GM12878 (cell line): ENCODE results near the gene ADCY1.

Source experiments
- ATF2 ChIP-seq: IDR thresholded peaks from 2 replicates; pipeline ENCODE4 v1.6.1; 2012; ENCODE audit warnings: low read length, inconsistent platforms
- ATF3 ChIP-seq: IDR thresholded peaks from 2 replicates; pipeline ENCODE4 v1.6.1; 2011; ENCODE audit warnings: low read depth, mild to moderate bottlenecking, low read length, moderate library complexity, borderline replicate concordance; ENCODE audit errors: extremely low read depth
- EP300 ChIP-seq, 2 experiments: fragments of 150-350 bp in 1 of 2; IDR thresholded peaks; 2 replicates each; pipeline ENCODE4 v1.6.1; 2011 to 2012; ENCODE audit warnings: low read depth in 2 of 2, low read length in 2 of 2, borderline replicate concordance in 1 of 2, improper control_type of control experiment in 1 of 2, inconsistent platforms in 1 of 2; ENCODE audit not compliant: control insufficient read depth in 1 of 2
- IKZF2 ChIP-seq, 2 experiments: fragments of 450-650 bp; IDR thresholded peaks; 2 replicates each; pipeline ENCODE4 v1.6.1; 2017; ENCODE audit warnings: mild to moderate bottlenecking in 2 of 2, moderate library complexity in 2 of 2
- MXI1 ChIP-seq: fragments of 150-350 bp; IDR thresholded peaks from 2 replicates; pipeline ENCODE4 v1.6.1; 2011; ENCODE audit warnings: low read depth, mild to moderate bottlenecking, inconsistent platforms, low read length, improper control_type of control experiment
- NFIC ChIP-seq: IDR thresholded peaks from 2 replicates; pipeline ENCODE4 v1.6.1; 2012; ENCODE audit warnings: low read depth, mild to moderate bottlenecking, inconsistent platforms, low read length, moderate library complexity
- POLR2AphosphoS5 ChIP-seq: IDR thresholded peaks from 2 replicates; pipeline ENCODE4 v1.6.1; 2011; ENCODE audit warnings: mild to moderate bottlenecking, low read length, inconsistent platforms
- SREBF2 ChIP-seq: IDR thresholded peaks from 2 replicates; pipeline ENCODE4 v1.6.1; 2012; ENCODE audit warnings: mild to moderate bottlenecking, low read length

DNA sequence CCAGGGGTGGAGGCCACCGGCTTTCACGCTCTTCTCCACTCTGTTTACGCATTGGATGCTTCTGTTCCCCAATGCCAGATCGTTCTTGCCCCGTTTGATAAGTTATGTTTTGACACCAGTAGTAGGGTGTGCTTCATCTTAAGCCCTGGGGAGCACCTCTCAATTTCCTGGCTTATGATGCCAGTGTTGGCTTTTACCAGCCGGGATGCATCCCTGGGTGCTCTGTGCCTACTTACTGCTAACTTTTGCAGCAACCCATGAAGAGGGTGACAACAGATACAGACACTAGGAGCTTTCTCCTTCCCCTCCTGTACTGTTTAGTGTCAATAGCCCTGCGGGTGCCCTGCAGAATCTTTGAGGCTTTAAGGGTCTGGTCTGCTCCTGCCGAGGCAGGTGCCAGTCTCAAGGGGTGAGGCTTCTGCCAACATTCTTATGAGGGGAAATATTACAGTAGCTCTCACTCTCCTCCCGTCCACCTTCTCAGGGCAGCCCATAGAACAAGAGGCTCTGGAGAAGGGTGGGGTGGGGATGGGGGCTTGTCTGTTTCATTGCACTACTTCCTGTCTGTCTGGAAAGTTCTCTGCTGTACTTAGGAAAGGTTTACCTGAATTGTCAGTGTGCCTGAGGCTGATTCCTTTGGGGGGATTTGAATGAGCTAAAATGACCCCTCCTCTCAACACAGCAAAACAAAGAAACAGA, 23.3 kb downstream of the ADCY1 start:
- TF ChIP-seq NFIC = no peak
- no peak for TF ChIP-seq IKZF2 (IDR thresholded peaks at IDR 0.05)
- no peak for TF ChIP-seq ATF2
- no peak for TF ChIP-seq SREBF2
- no peak for TF ChIP-seq POLR2AphosphoS5
- no peak for TF ChIP-seq MXI1
- TF ChIP-seq ATF3 = no peak
- no peak for TF ChIP-seq EP300 (IDR thresholded peaks at IDR 0.05; ENCODE audit: borderline replicate concordance in 1 of 2, control insufficient read depth in 1 of 2, low read depth in 2 of 2, low read length in 2 of 2)
